Left lung (tissue), 10 donors: ENCODE results near the gene FXYD2. TPM values are rescaled to one million over a fixed set of nuclear protein-coding genes. Genes with fewer than 3 reads are reported as not detected.
"Not testable (repeated sequence)": the region's sequence is repeated elsewhere in the genome, so short reads cannot be mapped to it uniquely, and the experiment has no call there.

ENCODE experiments used
- ATAC-seq: fragments of 200-7000 bp; cut with Tn5 transposase; one replicate; pipeline ENCODE4 v1.9.1; 2020; ENCODE audit warnings: moderate library complexity
- DNase-seq, 4 donors: peaks; one replicate each; pipeline ENCODE4 v3.0.0-alpha.2; 2013 to 2020
- H3K27ac ChIP-seq, 2 donors: fragments of 200-600 bp; sonication (generic) in 1 of 2; one replicate each; pipeline versions ENCODE4 v1.5.0 to v1.8.0; 2020 to 2021
- H3K27me3 ChIP-seq, 2 donors: fragments of 200-600 bp; sonication (generic) in 1 of 2; one replicate each; pipeline versions ENCODE4 v1.5.0 to v1.8.0; 2020 to 2021
- H3K36me3 ChIP-seq, 2 donors: fragments of 200-600 bp; sonication (generic) in 1 of 2; one replicate each; pipeline versions ENCODE4 v1.5.0 to v1.8.0; 2020 to 2021
- H3K4me1 ChIP-seq, 2 donors: fragments of 200-600 bp; one replicate each; pipeline ENCODE4 v1.8.0; 2021
- H3K4me3 ChIP-seq, 2 donors: fragments of 200-600 bp; sonication (generic) in 1 of 2; one replicate each; pipeline versions ENCODE4 v1.5.0 to v1.8.0; 2020 to 2021; ENCODE audit warnings: mild to moderate bottlenecking in 1 of 2
- H3K9me3 ChIP-seq, 2 donors: fragments of 200-600 bp; sonication (generic) in 1 of 2; one replicate each; pipeline versions ENCODE4 v1.5.0 to v1.8.0; 2020 to 2021
- CTCF ChIP-seq, 2 donors: fragments of 200-600 bp; sonication (generic) in 1 of 2; IDR thresholded peaks; one replicate each; pipeline versions ENCODE4 v1.5.0 to v1.8.0; 2021; ENCODE audit warnings: antibody characterized with exemption in 2 of 2
- intact Hi-C, 2 donors: fragments of 100-400 bp; cut with DNase I; formaldehyde crosslinking; loops; one replicate each; pipeline versions ENCODE4 v1.11.2 to v1.14.2; 2022
- polyA plus RNA-seq, 6 donors: library from polyadenylated mRNA; unstranded; fragments of 120-200 nt; gene quantifications; one replicate each; pipeline ENCODE4 v1.2.1, GENCODE V29; 2013; ENCODE audit not compliant: insufficient read length in 6 of 6
- total RNA-seq, 2 donors: library from RNA; stranded (reverse); fragmentation: NEBNext Ultra II Directional; extraction: Animal tissue kit (Norgen Biotek cat#: 25700); gene quantifications; one replicate each; pipeline ENCODE4 v1.2.1, GENCODE V29; 2021
- donor health status: DM: no; HTN: yes; CAD: no.
- donor health status: DM: no; HTN: no; CAD: no.

Gene FXYD2
- total and polyA plus RNA-seq, 8 donors, result 1.2 to 9.2 (median 5.4) TPM

- intact Hi-C loops, result no loop called here
- DNase-seq (no peak), ATAC-seq (no peak)
- H3K27me3 ChIP-seq, result peaks cover 0 to 2% of the 10 kb centered on the region in 2 donors
- TF ChIP-seq CTCF (IDR thresholded peaks at IDR 0.05), result no peak
- no peak overlapping the region for H3K4me3 ChIP-seq
- H3K9me3 ChIP-seq, result no peaks in the 10 kb centered on the region
- peaks cover 2 to 8% of the 10 kb centered on the region in 2 donors for H3K4me1 ChIP-seq
- no peaks in the 10 kb centered on the region for H3K36me3 ChIP-seq
- no peak overlapping the region for H3K27ac ChIP-seq
Observed at GRCh38 chr11:117868088-117868487, 43.5 kb upstream of the FXYD2 start.

GRCh38 chr11:117866526-117866925 lies 42.0 kb upstream of the FXYD2 start:
- intact Hi-C loops, result no loop called here
- DNase-seq (no peak), ATAC-seq (no peak)
- no peaks in the 10 kb centered on the region for H3K27me3 ChIP-seq
- H3K27ac ChIP-seq, result no peak overlapping the region
- H3K4me3 ChIP-seq, result no peak overlapping the region
- no peaks in the 10 kb centered on the region for H3K36me3 ChIP-seq
- TF ChIP-seq CTCF (IDR thresholded peaks at IDR 0.05), result no peak
- H3K9me3 ChIP-seq, result no peaks in the 10 kb centered on the region
- H3K4me1 ChIP-seq, result peaks cover 9 to 11% of the 10 kb centered on the region in 2 donors

GRCh38 chr11:117865546-117865945 lies 41.0 kb upstream of the FXYD2 start:
- H3K9me3 ChIP-seq, intact Hi-C loops, H3K36me3 ChIP-seq, H3K27me3 ChIP-seq, H3K27ac ChIP-seq, H3K4me3 ChIP-seq, DNase-seq, ATAC-seq: not testable (repeated sequence)
- H3K4me1 ChIP-seq, result peaks cover 11 to 18% of the 10 kb centered on the region in 2 donors

- ATAC-seq (no peak), DNase-seq (no peak)
- Histone ChIP-seq H3K4me1 (peaks cover 11 to 18% of the 10 kb centered on the region in 2 donors), H3K9me3 (no peaks in the 10 kb centered on the region), H3K4me3 (no peak overlapping the region), H3K36me3 (no peaks in the 10 kb centered on the region), H3K27ac (no peak overlapping the region), H3K27me3 (no peaks in the 10 kb centered on the region)
- no peak for TF ChIP-seq CTCF (IDR thresholded peaks at IDR 0.05)
- intact Hi-C loops, result no loop called here
Observed at GRCh38 chr11:117863383-117863782, 38.8 kb upstream of the FXYD2 start.

- Histone ChIP-seq H3K4me1 (peaks cover 11 to 25% of the 10 kb centered on the region in 2 donors), H3K36me3 (no peaks in the 10 kb centered on the region), H3K27ac (peak overlapping the region; percentile 54 to 69), H3K27me3 (no peaks in the 10 kb centered on the region), H3K9me3 (no peaks in the 10 kb centered on the region), H3K4me3 (no peak overlapping the region)
- no peak for TF ChIP-seq CTCF (IDR thresholded peaks at IDR 0.05)
- intact Hi-C loops, result no loop called here
- no peak for ATAC-seq
- DNase-seq, result no peak
Observed at GRCh38 chr11:117862753-117863152, 38.2 kb upstream of the FXYD2 start.

GRCh38 chr11:117862019-117862725 lies 37.6 kb upstream of the FXYD2 start:
- Histone ChIP-seq H3K27ac (peak overlapping the region; percentile 54 to 69), H3K4me1 (peaks cover 11 to 30% of the 10 kb centered on the region in 2 donors), H3K9me3 (no peaks in the 10 kb centered on the region), H3K36me3 (no peaks in the 10 kb centered on the region), H3K27me3 (no peaks in the 10 kb centered on the region), H3K4me3 (no peak overlapping the region)
- ATAC-seq, result no peak
- intact Hi-C loops, result no loop called here
- DNase-seq, result no peak
- no peak for TF ChIP-seq CTCF (IDR thresholded peaks at IDR 0.05)
